ENCODE measurements around the gene SEC11C. TPM values are rescaled to one million over a fixed set of nuclear protein-coding genes. Genes with fewer than 3 reads are reported as not detected.

The SEC11C gene
- total RNA-seq (ENCODE audit: low replicate concordance): 8.8 and 13.2 TPM in 2 replicates

GRCh38 chr18:59139615-59140301 is at the start of gene SEC11C:
Gene SEC11C, plus strand, starts transcription at chr18:59139884. Its CDS starts 65 bp downstream, at chr18:59139949.
- DNase-seq (ENCODE audit: low read depth): peak; percentile 93
- peak within 1 kb of the TSS; percentile 90 for H3K4me3 ChIP-seq (ENCODE audit: low read depth, low read length)
- no peak for TF ChIP-seq CTCF (IDR thresholded peaks at IDR 0.05; ENCODE audit: insufficient read depth, low read length)

- no peak overlapping the region for H3K4me3 ChIP-seq (ENCODE audit: low read depth, low read length)
- no peak for TF ChIP-seq CTCF (IDR thresholded peaks at IDR 0.05; ENCODE audit: insufficient read depth, low read length)
- DNase-seq (ENCODE audit: low read depth): no peak
Measured at GRCh38 chr18:59090966-59091603, 48.6 kb upstream of the SEC11C start.

- TF ChIP-seq CTCF (IDR thresholded peaks at IDR 0.05; ENCODE audit: insufficient read depth, low read length): no peak
- H3K4me3 ChIP-seq (ENCODE audit: low read depth, low read length): no peak overlapping the region
- no peak for DNase-seq (ENCODE audit: low read depth)
Measured at GRCh38 chr18:59093668-59094067, 46.0 kb upstream of the SEC11C start.

- DNase-seq (ENCODE audit: low read depth): no peak
- TF ChIP-seq CTCF (IDR thresholded peaks at IDR 0.05; ENCODE audit: insufficient read depth, low read length): no peak
- no peak overlapping the region for H3K4me3 ChIP-seq (ENCODE audit: low read depth, low read length)
Measured at GRCh38 chr18:59094569-59094968, 45.1 kb upstream of the SEC11C start.

- TF ChIP-seq CTCF (IDR thresholded peaks at IDR 0.05; ENCODE audit: insufficient read depth, low read length): no peak
- H3K4me3 ChIP-seq (ENCODE audit: low read depth, low read length): no peak overlapping the region
- no peak for DNase-seq (ENCODE audit: low read depth)
Measured at GRCh38 chr18:59096098-59096789, 43.4 kb upstream of the SEC11C start.

- no peak overlapping the region for H3K4me3 ChIP-seq (ENCODE audit: low read depth, low read length)
- DNase-seq (ENCODE audit: low read depth): no peak
- TF ChIP-seq CTCF (IDR thresholded peaks at IDR 0.05; ENCODE audit: insufficient read depth, low read length): no peak
Measured at GRCh38 chr18:59101830-59102414, 37.8 kb upstream of the SEC11C start.

All from fibroblast of the aortic adventitia (primary cell).